HG02678 (cell line): ENCODE measurements around the gene GTF2I.
A peak's percentile ranks its signal among the peaks of the same experiment; 100 is the strongest.
"Not testable (repeated sequence)": the region's sequence is repeated elsewhere in the genome, so short reads cannot be mapped to it uniquely, and the experiment has no call there.

Source experiments
- ATAC-seq: cut with Tn5 transposase; IDR thresholded peaks from one replicate; pipeline ENCODE4 v1.9.1; 2021; ENCODE audit warnings: mild to moderate bottlenecking, moderate library complexity; ENCODE audit not compliant: unreplicated experiment

Gene GTF2I

DNA sequence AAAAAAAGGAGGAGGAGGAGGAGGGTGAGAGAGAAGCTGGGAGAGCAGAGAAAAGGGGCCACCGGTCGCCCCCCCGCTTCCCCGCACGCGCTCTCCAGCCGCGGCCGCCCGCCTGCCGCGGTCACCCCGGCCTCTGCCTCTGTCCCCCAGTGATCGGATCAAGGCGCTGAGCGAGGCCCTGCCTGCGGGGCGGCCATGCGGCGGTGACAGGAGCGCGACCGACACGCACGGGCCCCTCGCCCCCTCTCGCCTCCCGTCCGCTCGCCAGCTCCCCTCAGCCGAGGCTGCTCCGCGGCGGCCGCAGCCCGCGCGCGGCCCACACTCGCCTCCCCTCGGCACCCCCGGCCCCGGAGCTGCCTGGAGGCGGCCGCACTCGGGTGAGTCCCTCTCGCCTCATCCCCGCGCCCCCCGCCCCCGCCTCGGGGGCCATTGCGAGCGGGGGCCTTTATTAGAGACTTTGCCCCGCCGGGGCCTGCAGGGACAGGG is at the start of gene GTF2I:
GTF2I (plus strand) TSS at position 27 of the 486 bp plus-strand sequence. CDS start 31,411 bp downstream, outside the sequence.
- ATAC-seq: peak; percentile 12

GRCh38 chr7:74612015-74612829 is 45.3 kb upstream of the GTF2I start:
- ATAC-seq: no peak

DNA sequence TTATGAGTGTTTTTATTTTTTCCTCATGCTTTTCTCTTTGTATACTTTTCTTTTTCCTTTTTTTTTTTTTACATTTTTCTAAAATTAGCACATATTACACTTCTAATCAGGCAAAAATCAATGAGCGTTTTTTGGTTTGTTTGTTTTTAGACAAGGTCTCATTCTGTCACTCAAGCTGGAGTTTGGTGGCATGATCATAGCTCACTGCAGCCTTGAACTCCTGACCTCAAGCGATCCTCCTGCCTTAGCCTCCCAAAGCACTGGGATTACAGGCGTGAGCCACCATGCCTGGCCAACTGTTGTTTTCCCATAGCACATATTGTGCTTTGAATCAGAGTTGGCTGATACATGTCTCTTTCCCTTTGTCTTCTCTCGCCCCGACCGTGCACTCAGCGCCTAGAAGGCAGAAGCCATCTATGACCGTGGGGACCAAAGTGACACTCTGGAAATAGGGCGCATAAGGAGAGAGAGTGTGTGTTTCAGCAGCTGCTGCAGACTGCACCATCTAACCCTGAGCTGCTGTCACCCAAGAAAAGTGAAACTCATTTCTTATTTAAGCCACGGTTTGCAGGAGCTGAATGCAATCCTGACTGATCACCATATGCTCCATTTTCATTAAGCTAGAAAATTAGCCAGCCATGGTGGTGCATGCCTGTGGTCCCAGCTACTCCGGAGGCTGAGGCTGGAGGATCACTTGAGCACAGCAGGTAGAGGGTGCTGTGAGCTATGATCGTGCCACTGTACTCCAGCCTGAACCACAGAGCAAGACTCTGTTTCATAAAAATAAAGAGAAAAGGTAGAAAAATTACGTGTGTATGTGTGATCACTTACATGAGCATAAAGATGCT is 41.4 kb upstream of the GTF2I start:
- no peak for ATAC-seq

- ATAC-seq: no peak
These were observed 40.3 kb upstream of the GTF2I start for GRCh38 chr7:74617180-74617744.

DNA sequence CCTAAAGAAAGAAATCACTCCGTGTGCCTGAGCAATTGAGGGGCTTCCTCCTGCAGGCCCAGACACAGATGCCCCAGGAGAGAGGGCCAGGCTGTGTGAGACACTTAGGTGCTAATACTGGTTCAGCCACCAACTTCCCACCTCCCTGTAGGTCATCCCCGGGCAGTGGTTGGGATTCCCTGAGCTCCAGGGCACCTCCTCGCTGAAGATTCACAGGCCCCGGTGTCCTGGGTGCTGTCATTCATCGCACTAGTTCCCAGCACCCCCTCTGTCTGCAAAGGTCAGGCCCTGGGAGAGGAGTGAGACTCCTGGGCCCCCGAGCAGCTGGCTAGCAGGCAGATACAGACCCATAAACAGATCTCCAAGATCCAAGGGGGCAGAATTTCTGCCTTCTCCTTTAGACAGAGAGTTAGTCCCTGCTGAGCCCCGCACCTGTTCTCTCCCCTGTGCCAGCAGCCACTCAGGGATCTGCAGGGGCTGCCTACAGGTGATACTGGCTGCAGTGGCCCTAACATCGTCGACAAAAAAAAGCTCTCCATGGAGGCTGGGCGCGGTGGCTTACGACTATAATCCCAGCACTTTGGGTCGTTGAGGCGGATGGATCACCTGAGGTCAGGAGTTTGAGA is 38.2 kb upstream of the GTF2I start:
- ATAC-seq: no peak

- no peak for ATAC-seq
These were observed 35.2 kb upstream of the GTF2I start for GRCh38 chr7:74622228-74622749.

DNA sequence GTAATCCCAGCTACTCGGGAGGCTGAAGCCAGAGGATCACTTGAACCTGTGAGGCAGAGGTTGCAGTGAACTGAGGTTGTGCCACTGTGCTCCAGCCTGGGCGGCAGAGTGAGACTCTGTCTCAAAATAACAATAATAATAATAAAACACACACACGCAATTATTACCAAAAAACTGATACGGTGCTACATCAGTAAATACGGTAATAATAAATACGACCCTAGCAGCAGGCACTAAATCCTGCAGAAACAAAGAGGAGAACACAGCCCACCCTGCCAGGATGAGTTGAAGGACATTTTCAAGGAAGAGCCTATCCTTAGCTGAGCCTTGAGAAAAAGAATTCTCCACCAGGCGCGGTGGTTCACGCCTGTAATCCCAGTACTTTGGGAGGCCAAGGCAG is 34.4 kb upstream of the GTF2I start:
- ATAC-seq: no peak

DNA sequence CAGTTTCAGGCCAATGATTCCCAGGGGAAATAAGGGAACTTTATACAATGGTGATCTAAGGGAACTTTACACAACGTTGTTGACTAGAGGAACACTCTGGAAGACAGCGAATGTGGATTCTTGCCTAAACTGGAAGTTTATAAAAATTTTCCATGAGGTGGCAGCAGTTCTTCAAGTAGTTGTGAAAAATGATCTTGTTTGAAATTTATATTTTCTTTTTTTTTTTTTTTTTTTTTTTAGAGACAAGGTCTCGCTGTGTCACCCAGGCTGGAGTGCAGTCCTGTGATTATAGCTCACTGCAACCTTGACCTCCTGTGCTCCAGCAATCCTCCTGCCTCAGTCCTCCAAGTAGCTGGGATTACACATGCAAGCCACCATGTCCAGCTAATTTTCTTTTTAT is 32.1 kb upstream of the GTF2I start:
- ATAC-seq: no peak

DNA sequence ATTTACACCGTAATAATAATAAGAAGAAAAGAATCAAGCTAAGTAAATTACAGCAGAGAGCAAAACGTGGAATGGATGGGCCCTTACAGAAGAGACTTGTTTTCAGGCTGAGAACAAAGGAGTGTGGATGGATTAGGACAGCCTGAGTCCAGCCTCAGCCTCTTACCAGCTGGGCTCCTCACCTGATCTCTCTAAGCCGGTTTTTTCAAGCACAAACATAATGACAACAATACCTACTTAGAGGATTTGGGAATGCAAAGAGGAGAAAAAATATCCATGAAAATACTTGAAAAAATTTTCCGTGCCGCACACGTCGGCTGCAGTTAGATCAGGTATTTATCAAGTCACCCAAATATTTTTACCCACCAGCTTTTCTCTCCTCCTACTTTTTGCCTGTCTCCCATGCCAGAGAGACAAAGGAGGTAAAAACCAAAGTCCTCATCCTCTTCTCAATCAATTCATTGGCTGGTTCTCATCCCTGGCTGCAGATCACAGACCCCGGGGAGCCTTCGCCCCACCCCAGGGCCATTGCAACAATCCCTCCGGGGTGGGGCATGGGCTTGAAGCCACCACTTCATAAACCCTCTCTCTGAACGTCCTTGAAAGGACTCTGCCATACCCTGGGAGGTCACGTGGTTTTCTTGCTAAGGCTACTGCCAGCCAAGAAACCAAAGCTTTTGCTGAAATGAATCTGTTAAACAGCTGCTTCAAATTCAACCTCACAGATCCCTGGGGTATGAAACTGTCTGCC is 29.7 kb upstream of the GTF2I start:
- no peak for ATAC-seq

DNA sequence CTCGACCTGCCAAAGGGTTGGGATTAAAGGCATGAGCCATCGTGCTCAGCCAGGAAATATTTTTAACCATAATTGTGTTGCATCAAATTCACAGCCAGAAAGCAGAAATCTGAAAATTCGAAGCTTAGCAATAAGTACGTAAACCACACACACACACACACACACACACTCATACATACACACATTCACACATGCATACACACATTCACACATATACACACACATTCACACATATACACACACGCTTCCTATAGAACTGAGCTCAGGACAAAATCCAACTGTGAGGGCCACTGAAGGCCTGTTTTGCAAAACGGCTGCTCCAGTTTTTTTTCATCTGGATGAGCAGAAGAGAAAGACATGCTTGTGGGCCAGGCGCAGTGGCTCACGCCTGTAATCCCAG is 25.0 kb upstream of the GTF2I start:
- no peak for ATAC-seq

DNA sequence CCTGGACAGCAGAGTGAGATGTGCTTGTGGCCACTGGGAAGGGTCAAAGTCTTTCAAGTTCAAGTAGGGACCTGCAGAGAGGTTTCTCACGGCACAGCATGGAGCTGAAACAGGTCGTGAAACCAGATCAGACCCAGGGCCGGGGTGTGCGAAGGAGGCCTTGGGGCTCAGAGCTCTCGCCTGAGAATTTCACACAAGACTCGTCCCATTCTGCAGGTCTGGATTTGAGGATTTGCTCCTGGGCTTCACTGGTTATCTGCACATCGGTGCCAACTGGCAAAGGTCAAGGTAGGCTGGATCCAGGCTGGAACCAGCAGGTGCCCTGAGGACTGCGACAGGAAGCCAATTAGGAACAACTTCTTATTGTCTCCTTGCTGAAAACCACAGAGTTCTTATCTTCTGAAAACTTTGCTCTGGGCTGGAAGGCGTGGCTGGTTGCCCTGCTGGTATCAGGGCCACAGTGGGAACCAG is 24.0 kb upstream of the GTF2I start:
- ATAC-seq: no peak

DNA sequence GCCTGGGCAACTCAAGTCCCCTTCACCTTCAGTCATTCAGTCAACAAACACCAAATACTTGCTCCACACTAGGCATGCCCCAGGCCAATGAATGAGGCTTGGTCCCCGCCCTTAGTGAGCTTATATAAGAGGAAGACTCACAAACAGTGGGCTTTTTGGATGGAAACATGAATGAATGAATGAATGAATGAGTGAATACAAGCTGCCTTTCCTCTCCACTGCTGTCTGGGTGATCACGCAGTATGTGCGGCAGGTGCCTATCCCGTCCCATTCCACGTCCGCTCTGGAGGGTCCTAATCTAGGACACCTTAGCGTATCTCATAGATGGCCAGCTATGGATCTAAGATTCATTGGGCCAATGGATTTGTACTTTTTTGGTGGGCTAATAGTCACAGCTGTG is 19.8 kb upstream of the GTF2I start:
- no peak for ATAC-seq

DNA sequence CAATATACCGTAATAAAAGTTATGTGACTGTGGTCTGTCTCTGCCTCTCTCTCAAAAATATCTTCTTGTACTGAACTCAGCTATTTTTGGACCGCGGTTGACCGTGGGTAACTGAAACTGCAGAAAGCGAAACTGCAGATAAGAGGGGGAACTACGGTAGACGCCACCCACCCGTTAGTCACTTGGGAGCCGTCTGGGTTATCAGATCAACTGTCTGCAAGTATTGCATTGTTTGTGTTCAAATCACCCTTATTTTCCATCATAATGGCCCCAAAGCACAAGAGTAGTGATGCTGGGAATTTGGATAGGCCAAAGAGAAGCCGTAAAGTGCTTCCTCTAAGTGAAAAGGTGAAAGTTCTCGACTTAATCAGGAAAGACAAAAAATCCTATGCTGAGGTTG is 7.5 kb upstream of the GTF2I start:
- ATAC-seq: peak; percentile 82

GRCh38 chr7:74650493-74651132 is 6.9 kb upstream of the GTF2I start:
- ATAC-seq: peak; percentile 62

DNA sequence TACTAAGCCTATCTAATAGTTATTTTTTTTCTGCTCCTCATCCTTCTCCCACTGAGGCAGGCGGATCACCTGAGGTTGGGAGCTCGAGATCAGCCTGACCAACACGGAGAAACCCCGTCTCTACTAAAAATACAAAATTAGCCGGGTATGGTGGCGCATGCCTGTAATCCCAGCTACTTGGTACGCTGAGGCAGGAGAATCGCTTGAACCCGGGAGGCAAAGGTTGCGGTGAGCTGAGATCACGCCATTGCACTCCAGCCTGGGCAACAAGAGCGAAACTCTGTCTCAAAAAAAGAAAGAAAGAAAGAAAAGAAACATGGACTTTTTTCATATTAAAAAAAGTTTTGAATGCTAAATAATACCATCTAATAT is 6.4 kb upstream of the GTF2I start:
- not testable (repeated sequence) for ATAC-seq

DNA sequence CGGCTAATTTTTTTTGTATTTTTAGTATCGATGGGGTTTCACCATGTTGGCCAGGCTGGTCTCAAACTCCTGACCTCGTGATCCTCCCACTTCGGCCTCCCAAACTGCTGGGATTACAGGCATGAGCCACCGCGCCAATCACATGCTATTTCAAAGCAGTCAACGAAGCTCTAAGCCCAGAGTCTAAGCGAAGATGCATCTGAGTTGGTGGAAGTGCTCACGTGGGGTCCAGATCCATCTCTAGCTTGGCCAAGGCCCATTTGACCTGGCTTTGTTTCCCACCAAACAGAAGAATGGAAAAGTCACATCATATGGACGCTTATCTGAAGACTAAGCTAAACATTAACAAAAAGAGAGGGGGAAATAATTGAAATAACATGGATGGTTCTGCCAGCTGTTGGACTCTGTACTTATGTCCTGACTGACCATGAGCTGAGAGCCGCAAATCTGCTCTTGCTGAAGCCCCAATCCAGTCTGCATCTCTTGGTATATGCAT is 3.8 kb upstream of the GTF2I start:
- ATAC-seq: no peak

GRCh38 chr7:74654811-74655210 is 2.7 kb upstream of the GTF2I start:
- no peak for ATAC-seq

- no peak for ATAC-seq
These were observed 2.2 kb upstream of the GTF2I start for GRCh38 chr7:74655324-74655723.

GRCh38 chr7:74655768-74656440 is 1.6 kb upstream of the GTF2I start:
- no peak for ATAC-seq
